ENCODE results near the gene AQP4.

AQP4 gene

DNA sequence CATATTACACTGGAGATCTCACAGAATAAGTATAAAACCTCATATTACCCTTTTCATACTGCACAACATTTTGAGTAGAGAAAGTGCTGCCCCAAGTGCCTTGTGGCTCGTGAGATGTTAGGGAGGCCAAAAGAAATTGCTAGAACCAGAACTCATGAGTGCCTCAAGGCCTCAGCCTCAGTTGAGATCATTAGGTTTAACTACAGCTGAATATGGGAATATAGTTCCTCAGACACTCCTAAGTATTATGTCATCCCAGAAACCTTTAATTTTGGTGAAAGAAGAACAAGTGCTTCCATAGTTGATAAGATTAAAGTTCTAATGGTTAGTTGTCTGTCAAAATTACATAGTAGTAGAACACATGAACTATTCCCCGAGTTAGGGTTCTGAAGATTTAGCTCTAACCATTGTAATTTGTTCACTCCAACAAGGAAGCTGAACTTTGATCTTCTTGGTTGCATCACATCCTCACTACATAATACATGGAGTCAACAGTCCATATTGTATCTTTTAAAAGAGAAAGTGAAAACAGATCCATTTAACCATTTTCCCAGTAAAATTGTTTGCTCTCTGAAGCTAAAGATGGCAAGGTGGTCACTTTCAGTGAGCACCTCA is 9.6 kb upstream of the AQP4 start:
- TF ChIP-seq POLR2AphosphoS5 (IDR thresholded peaks at IDR 0.05; ENCODE audit: borderline replicate concordance, low read depth, low read length) (no peak), FOXP2 (optimal IDR thresholded peaks at IDR 0.05; ENCODE audit: control extremely low read depth, extremely low read length, insufficient read depth) (no peak), EZH2 (IDR thresholded peaks at IDR 0.05) (no peak)
- no peak for DNase-seq (ENCODE audit: low read depth, low spot score)
- no peaks in the 10 kb centered on the region for H3K36me3 ChIP-seq (ENCODE audit: insufficient read depth, low read length)
- no peak overlapping the region for H3K4me3 ChIP-seq
- no peak overlapping the region for H3K9ac ChIP-seq (ENCODE audit: insufficient read length)
- no peaks in the 10 kb centered on the region for H3K9me3 ChIP-seq (ENCODE audit: low read depth, low read length)
- no peak overlapping the region for H3K27ac ChIP-seq

DNA sequence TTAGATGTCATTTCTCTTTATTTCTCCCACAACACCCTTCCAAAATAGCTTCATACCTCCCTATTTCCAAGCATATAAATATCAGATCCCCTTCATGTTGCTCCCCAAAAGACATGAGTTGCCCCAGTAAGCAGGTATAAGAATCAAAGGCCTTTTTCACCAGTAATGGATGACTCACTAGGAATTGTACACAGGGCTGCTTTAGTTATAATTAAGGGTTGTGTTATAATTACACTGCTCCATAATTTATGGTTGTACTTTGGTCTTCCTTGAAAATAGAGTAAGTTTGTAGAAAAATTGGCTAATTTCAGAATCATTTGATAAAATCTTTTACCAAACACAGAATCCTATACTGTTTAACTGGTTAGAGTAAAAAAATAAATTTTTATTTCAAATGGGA is 8.8 kb upstream of the AQP4 start:
- no peaks in the 10 kb centered on the region for H3K9me3 ChIP-seq (ENCODE audit: low read depth, low read length)
- no peak overlapping the region for H3K27ac ChIP-seq
- no peak for TF ChIP-seq FOXP2 (optimal IDR thresholded peaks at IDR 0.05; ENCODE audit: control extremely low read depth, extremely low read length, insufficient read depth)
- no peak for TF ChIP-seq POLR2AphosphoS5 (IDR thresholded peaks at IDR 0.05; ENCODE audit: borderline replicate concordance, low read depth, low read length)
- TF ChIP-seq EZH2 (IDR thresholded peaks at IDR 0.05), result no peak
- no peak overlapping the region for H3K4me3 ChIP-seq
- H3K36me3 ChIP-seq (ENCODE audit: insufficient read depth, low read length), result no peaks in the 10 kb centered on the region
- DNase-seq (ENCODE audit: low read depth, low spot score), result no peak
- no peak overlapping the region for H3K9ac ChIP-seq (ENCODE audit: insufficient read length)

DNA sequence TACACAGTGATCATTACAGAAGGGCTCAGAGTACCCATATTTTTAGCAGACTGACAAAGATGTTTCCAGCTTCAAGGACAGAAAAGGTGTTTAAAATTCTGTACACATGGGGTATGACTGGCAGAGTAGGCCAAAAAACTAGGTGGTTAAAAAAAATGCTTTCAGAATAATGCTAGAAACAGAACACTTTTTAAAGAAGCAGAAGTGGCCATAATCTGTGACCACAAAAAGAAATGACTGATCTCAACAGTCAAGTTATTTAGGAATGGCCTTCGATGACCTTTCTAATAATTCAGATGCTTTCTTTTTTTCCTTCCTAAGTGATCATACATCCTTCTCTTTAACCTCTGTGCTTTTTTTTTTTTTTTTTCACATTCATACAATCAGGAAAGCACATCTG is 4.1 kb upstream of the AQP4 start:
- no peak overlapping the region for H3K4me3 ChIP-seq
- H3K9me3 ChIP-seq (ENCODE audit: low read depth, low read length), result no peaks in the 10 kb centered on the region
- TF ChIP-seq EZH2 (IDR thresholded peaks at IDR 0.05), result no peak
- TF ChIP-seq POLR2AphosphoS5 (IDR thresholded peaks at IDR 0.05; ENCODE audit: borderline replicate concordance, low read depth, low read length), result no peak
- no peak for TF ChIP-seq FOXP2 (optimal IDR thresholded peaks at IDR 0.05; ENCODE audit: control extremely low read depth, extremely low read length, insufficient read depth)
- no peaks in the 10 kb centered on the region for H3K36me3 ChIP-seq (ENCODE audit: insufficient read depth, low read length)
- DNase-seq (ENCODE audit: low read depth, low spot score), result no peak
- no peak overlapping the region for H3K27ac ChIP-seq
- no peak overlapping the region for H3K9ac ChIP-seq (ENCODE audit: insufficient read length)

DNA sequence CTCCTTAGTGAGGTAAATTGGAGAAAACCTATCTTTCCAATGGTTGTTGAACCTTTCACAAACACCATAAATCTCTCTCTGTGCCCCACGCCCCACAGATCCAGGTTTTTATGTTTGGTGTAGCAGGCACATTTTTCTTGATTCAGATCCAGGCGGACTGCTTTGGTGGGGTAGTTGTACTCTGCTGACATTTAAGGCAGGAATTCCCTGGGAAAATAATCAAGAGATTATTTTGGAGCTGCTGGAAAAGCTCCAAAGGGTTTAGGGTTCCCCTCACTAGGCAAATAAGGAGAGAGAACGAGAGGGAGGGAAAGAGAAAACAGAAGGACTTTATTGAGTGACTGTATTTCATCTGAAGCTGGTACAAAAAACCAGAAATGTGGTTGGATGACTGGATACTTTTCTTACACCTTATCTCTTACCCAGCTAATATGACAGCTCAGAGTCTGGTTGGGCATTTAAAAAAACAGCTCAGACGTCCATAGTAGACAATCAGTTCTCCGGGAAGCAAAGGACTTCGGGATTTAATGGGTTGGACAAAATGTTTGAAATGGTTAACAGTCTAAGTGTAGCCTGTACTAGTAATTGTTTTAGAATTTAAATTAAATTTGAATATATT is 3.6 kb upstream of the AQP4 start:
- no peak for TF ChIP-seq POLR2AphosphoS5 (IDR thresholded peaks at IDR 0.05; ENCODE audit: borderline replicate concordance, low read depth, low read length)
- no peak for TF ChIP-seq EZH2 (IDR thresholded peaks at IDR 0.05)
- TF ChIP-seq FOXP2 (optimal IDR thresholded peaks at IDR 0.05; ENCODE audit: control extremely low read depth, extremely low read length, insufficient read depth), result no peak
- Histone ChIP-seq H3K9ac (ENCODE audit: insufficient read length) (no peak overlapping the region), H3K36me3 (ENCODE audit: insufficient read depth, low read length) (no peaks in the 10 kb centered on the region), H3K4me3 (no peak overlapping the region), H3K9me3 (ENCODE audit: low read depth, low read length) (no peaks in the 10 kb centered on the region), H3K27ac (no peak overlapping the region)
- no peak for DNase-seq (ENCODE audit: low read depth, low spot score)

DNA sequence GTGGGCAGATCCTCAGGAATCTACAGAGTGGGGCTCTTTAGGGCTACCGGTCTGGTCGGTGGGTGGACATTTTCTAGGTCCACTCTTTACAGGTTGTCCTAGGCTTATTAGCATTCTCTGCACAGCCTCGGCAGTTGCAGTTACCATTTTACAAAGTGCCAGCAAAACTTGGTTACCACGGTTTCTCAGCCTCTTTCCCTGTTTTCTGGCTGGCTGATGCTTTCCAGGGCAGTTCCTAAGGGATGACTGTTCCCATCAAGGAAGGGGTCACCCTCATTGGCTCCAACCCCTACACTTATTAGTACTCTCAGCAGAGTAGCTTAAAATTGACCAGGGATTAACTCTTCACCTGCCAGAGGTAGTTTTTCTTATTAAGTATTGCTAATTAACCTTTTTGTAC is 2.0 kb upstream of the AQP4 start:
- DNase-seq (ENCODE audit: low read depth, low spot score), result no peak
- Histone ChIP-seq H3K36me3 (ENCODE audit: insufficient read depth, low read length) (no peaks in the 10 kb centered on the region), H3K27ac (no peak overlapping the region), H3K9me3 (ENCODE audit: low read depth, low read length) (no peaks in the 10 kb centered on the region), H3K9ac (ENCODE audit: insufficient read length) (no peak overlapping the region), H3K4me3 (no peak overlapping the region)
- no peak for TF ChIP-seq FOXP2 (optimal IDR thresholded peaks at IDR 0.05; ENCODE audit: control extremely low read depth, extremely low read length, insufficient read depth)
- TF ChIP-seq POLR2AphosphoS5 (IDR thresholded peaks at IDR 0.05; ENCODE audit: borderline replicate concordance, low read depth, low read length), result no peak
- TF ChIP-seq EZH2 (IDR thresholded peaks at IDR 0.05), result no peak

DNA sequence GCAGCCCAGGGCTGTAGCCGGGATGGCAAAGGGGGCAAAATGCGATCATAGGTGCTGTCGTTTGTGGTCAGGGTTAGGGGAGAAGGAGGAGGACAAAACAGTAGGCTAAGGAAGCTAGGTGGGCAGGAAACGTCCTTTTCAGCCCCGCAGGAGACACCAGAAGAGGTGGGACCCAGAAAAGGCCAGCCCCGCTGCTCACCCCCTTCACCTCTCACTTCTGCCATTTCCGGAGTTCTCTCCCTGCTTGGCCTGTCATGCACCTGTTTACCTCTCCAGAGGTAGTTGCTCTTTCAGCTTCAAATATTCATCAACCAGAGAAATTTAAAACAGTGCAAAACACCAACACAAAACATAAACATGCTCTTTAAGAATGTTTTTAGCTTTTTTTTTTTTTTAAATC is 849 bp downstream of the AQP4 start:
- H3K9me3 ChIP-seq (ENCODE audit: low read depth, low read length), result no peaks in the 10 kb centered on the region
- H3K9ac ChIP-seq (ENCODE audit: insufficient read length), result no peak overlapping the region
- H3K27ac ChIP-seq, result no peak overlapping the region
- TF ChIP-seq FOXP2 (optimal IDR thresholded peaks at IDR 0.05; ENCODE audit: control extremely low read depth, extremely low read length, insufficient read depth) (no peak), EZH2 (IDR thresholded peaks at IDR 0.05) (no peak), POLR2AphosphoS5 (IDR thresholded peaks at IDR 0.05; ENCODE audit: borderline replicate concordance, low read depth, low read length) (no peak)
- DNase-seq (ENCODE audit: low read depth, low spot score), result no peak
- no peak overlapping the region for H3K4me3 ChIP-seq
- no peaks in the 10 kb centered on the region for H3K36me3 ChIP-seq (ENCODE audit: insufficient read depth, low read length)

DNA sequence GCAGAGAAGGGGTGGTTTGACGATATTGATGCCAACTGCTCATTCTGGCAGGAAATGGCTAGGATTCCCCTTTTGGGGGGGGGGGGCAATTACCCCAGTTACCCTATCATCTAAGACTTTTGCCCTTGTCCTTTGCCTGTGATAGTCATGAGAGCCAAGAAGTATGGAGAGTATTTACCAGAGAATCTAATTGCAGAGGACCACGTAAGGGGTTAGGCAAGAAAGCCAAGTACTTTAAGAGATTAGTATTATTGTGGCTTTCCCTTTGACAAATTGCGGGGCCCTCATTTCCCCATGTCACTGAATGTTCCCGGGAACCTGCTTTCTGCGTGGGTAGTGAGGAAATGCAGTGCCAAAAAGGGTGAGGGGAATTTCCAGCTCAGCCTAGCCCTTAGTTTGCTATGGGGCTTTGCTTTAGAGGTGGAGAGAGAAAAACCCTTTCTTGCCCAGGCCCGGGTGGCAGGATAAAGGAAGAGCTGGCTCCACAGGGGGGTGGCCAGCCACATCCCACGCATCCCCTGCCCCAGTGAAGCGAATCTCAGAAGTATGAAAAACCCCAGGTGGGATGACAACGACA is 1.5 kb downstream of the AQP4 start:
- H3K36me3 ChIP-seq (ENCODE audit: insufficient read depth, low read length), result no peaks in the 10 kb centered on the region
- no peaks in the 10 kb centered on the region for H3K9me3 ChIP-seq (ENCODE audit: low read depth, low read length)
- no peak for DNase-seq (ENCODE audit: low read depth, low spot score)
- no peak overlapping the region for H3K9ac ChIP-seq (ENCODE audit: insufficient read length)
- no peak overlapping the region for H3K4me3 ChIP-seq
- TF ChIP-seq EZH2 (IDR thresholded peaks at IDR 0.05) (no peak), POLR2AphosphoS5 (IDR thresholded peaks at IDR 0.05; ENCODE audit: borderline replicate concordance, low read depth, low read length) (no peak), FOXP2 (optimal IDR thresholded peaks at IDR 0.05; ENCODE audit: control extremely low read depth, extremely low read length, insufficient read depth) (no peak)
- H3K27ac ChIP-seq, result no peak overlapping the region

DNA sequence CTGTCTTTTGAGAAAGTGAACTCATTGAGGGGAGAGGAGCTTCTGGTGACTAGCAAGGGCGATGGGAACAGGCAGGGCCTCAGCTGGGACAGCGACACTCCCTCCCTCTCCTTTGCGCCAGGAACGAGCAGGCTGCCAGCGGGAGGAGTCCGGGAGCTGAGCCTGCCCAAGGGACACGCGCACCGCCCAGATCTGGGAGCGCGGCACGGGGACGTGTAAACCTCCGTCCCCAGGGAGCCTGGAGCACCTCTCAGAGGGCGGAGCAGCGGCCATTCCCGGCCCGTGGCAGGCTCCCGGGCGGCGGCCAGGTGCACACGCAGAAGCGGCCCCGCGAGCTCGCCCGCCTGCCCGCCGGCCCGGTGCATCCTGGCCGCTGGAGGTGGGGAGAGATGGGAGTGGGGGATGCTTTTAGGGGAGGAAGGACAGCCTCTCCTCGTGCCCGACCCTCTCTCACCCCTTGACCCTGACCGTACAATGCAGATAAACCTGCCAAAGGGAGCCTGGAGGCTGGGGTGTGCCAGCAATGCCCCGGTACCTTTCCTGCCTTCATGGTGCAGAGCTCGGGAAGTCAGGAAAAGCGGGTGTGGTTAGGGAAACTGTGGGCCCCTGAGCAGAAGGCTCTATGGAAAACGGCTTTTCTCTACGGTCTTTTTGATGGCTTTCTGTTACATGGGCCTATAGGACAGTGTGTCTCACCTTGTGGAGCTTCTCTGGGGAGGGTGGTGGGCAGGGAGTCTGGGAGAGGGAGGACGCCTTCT is 2.2 kb downstream of the AQP4 start:
- Histone ChIP-seq H3K9me3 (ENCODE audit: low read depth, low read length) (no peaks in the 10 kb centered on the region), H3K9ac (ENCODE audit: insufficient read length) (no peak overlapping the region), H3K36me3 (ENCODE audit: insufficient read depth, low read length) (no peaks in the 10 kb centered on the region), H3K4me3 (peak overlapping the region; percentile 69), H3K27ac (no peak overlapping the region)
- TF ChIP-seq FOXP2 (optimal IDR thresholded peaks at IDR 0.05; ENCODE audit: control extremely low read depth, extremely low read length, insufficient read depth), result no peak
- TF ChIP-seq EZH2 (IDR thresholded peaks at IDR 0.05), result no peak
- TF ChIP-seq POLR2AphosphoS5 (IDR thresholded peaks at IDR 0.05; ENCODE audit: borderline replicate concordance, low read depth, low read length), result no peak
- no peak for DNase-seq (ENCODE audit: low read depth, low spot score)
